Neural cell (in vitro differentiated cells): ENCODE data around the gene CEP295NL.

ENCODE experiments used
- EP300 ChIP-seq: fragments of 450-650 bp; conservative IDR thresholded peaks from 2 replicates; pipeline ENCODE4 v1.6.1; 2014; ENCODE audit warnings: antibody characterized with exemption, mild to moderate bottlenecking, moderate library complexity; ENCODE audit not compliant: poor library complexity, severe bottlenecking
- EZH2 ChIP-seq: fragments of 200-600, 300-800 bp; shearing (Covaris generic), sonication (generic); IDR thresholded peaks from 2 replicates; pipeline ENCODE4 v1.6.1; 2014; ENCODE audit warnings: antibody characterized with exemption, low read length, borderline replicate concordance, mild to moderate bottlenecking; ENCODE audit not compliant: insufficient read depth, poor library complexity, severe bottlenecking
- POLR2AphosphoS5 ChIP-seq: IDR thresholded peaks from 2 replicates; pipeline ENCODE4 v1.6.1; 2012
- RAD21 ChIP-seq: fragments of 450-650 bp; conservative IDR thresholded peaks from 2 replicates; pipeline ENCODE4 v1.6.1; 2014; ENCODE audit warnings: antibody characterized with exemption, mild to moderate bottlenecking, moderate library complexity
- SMC3 ChIP-seq: fragments of 450-650 bp; conservative IDR thresholded peaks from 2 replicates; pipeline ENCODE4 v1.6.1; 2014; ENCODE audit warnings: antibody characterized with exemption, mild to moderate bottlenecking, moderate library complexity; ENCODE audit not compliant: poor library complexity
- TAF1 ChIP-seq: IDR thresholded peaks from 2 replicates; pipeline ENCODE4 v1.6.1; 2012; ENCODE audit warnings: low read depth
- TF ChIP-seq, protein P1 (sequence below): fragments of 450-650 bp; IDR thresholded peaks from 2 replicates; pipeline ENCODE4 v1.5.1; 2014; ENCODE audit warnings: antibody characterized with exemption, mild to moderate bottlenecking, moderate library complexity; ENCODE audit not compliant: poor library complexity, severe bottlenecking
- TF ChIP-seq, protein P2 (sequence below): IDR thresholded peaks from 2 replicates; pipeline ENCODE4 v1.6.1; 2012; ENCODE audit warnings: borderline replicate concordance

DNA sequence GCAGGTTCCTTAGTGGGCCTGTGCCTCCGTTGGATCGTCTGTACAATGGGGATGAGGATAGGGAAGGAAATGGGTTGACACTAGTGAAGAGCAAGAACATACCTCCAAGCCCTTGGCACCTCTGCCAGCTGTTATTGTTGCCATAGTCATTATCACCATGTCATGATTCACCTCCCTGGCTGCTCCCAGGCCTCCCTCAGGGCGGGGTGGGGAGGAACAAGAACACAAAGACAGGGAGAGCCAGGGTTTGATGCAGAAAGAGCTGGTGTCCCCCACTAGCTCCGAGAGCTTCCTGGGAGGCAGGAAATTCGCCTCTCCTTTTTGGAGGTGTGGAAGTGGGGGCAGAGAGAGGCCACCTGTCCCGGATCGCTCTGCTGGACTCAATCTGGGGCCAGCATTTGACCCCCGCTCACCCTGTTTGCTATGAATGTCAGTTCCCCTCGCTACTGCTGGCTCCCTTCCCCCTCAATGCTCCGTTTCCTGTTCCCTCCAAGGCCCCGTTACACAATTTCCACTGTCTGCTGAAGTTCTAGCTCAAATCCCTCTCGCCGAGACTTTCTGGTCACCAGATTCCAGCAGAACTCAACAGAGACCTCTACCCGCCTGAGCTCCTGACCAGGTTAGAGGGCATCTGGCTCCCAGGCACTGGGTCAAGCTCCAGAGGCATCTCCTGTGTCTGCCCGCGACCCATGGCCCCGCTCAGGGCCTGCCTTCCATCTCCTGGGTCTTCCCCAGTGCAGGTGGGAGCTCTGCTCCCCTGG is 13.1 kb upstream of the CEP295NL start:
- TF ChIP-seq, protein P1, sequence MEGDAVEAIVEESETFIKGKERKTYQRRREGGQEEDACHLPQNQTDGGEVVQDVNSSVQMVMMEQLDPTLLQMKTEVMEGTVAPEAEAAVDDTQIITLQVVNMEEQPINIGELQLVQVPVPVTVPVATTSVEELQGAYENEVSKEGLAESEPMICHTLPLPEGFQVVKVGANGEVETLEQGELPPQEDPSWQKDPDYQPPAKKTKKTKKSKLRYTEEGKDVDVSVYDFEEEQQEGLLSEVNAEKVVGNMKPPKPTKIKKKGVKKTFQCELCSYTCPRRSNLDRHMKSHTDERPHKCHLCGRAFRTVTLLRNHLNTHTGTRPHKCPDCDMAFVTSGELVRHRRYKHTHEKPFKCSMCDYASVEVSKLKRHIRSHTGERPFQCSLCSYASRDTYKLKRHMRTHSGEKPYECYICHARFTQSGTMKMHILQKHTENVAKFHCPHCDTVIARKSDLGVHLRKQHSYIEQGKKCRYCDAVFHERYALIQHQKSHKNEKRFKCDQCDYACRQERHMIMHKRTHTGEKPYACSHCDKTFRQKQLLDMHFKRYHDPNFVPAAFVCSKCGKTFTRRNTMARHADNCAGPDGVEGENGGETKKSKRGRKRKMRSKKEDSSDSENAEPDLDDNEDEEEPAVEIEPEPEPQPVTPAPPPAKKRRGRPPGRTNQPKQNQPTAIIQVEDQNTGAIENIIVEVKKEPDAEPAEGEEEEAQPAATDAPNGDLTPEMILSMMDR = no peak
- TF ChIP-seq, protein P2, sequence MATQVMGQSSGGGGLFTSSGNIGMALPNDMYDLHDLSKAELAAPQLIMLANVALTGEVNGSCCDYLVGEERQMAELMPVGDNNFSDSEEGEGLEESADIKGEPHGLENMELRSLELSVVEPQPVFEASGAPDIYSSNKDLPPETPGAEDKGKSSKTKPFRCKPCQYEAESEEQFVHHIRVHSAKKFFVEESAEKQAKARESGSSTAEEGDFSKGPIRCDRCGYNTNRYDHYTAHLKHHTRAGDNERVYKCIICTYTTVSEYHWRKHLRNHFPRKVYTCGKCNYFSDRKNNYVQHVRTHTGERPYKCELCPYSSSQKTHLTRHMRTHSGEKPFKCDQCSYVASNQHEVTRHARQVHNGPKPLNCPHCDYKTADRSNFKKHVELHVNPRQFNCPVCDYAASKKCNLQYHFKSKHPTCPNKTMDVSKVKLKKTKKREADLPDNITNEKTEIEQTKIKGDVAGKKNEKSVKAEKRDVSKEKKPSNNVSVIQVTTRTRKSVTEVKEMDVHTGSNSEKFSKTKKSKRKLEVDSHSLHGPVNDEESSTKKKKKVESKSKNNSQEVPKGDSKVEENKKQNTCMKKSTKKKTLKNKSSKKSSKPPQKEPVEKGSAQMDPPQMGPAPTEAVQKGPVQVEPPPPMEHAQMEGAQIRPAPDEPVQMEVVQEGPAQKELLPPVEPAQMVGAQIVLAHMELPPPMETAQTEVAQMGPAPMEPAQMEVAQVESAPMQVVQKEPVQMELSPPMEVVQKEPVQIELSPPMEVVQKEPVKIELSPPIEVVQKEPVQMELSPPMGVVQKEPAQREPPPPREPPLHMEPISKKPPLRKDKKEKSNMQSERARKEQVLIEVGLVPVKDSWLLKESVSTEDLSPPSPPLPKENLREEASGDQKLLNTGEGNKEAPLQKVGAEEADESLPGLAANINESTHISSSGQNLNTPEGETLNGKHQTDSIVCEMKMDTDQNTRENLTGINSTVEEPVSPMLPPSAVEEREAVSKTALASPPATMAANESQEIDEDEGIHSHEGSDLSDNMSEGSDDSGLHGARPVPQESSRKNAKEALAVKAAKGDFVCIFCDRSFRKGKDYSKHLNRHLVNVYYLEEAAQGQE = no peak
- TF ChIP-seq POLR2AphosphoS5 (no peak), EP300 (no peak), EZH2 (no peak), TAF1 (no peak), RAD21 (no peak), SMC3 (no peak)
